Measurements from ENCODE around the gene EYA3.

EYA3 gene

DNA sequence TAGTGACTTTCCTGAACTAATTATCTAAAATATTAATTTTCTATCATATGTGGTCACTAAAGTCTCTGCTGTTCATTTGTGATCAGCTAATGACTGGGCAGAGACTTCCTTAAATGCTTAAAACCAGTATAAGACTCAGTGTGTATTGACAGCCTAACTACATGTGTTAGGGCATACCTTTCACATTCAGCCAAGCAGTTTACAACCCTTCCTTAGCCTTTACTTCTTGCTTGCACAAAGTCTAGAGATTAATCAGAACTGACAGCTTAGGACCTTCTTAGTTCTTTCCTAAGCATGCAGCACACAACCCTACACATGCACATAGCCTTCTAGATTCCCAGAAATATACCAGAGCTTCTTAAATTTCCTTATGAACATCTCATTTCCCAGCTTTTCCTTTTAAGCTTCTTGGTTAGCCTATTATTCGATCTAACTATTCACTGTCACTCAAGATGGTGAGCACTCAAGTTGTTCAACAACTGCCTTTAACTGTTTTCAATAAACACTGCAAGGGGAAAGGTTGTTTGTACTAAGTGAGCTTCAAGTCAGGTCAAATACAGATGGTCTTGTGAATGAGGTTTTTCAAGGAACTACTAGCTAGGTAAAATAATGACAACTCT lies 13.4 kb downstream of the EYA3 start:
- Histone ChIP-seq H3K18ac (ENCODE audit: low read length) (no peak overlapping the region), H3K36me3 (ENCODE audit: control insufficient read depth in 1 of 2, insufficient read depth in 2 of 2, low read length in 2 of 2) (peaks cover 0 to under 1% of the 10 kb centered on the region in 2 experiments), H2BK5ac (ENCODE audit: low read depth, low read length, poor library complexity) (no peak overlapping the region), H3K4me3 (ENCODE audit: low read depth, low read length) (no peak overlapping the region), H3K79me2 (ENCODE audit: control insufficient read depth, insufficient read depth, low read length, poor library complexity) (no peaks in the 10 kb centered on the region), H2BK120ac (ENCODE audit: insufficient read depth, low read length, poor library complexity) (no peak overlapping the region), H3K4me2 (ENCODE audit: low read length) (no peak overlapping the region), H3K23ac (ENCODE audit: low read length) (no peak overlapping the region), H3K27ac (ENCODE audit: low read depth, low read length) (no peak overlapping the region), H4K91ac (ENCODE audit: low read depth, low read length) (no peak overlapping the region), H3K79me1 (ENCODE audit: low read length) (no peaks in the 10 kb centered on the region), H3K27me3 (ENCODE audit: insufficient read depth, low read length) (no peaks in the 10 kb centered on the region), H3K14ac (ENCODE audit: low read length) (no peak overlapping the region), H2BK12ac (ENCODE audit: low read length) (no peak overlapping the region), H2AFZ (ENCODE audit: insufficient read depth, low read length, poor library complexity) (no peak overlapping the region), H2AK5ac (ENCODE audit: low read length) (no peak overlapping the region), H3K4me1 (ENCODE audit: control insufficient read depth in 1 of 2, insufficient read depth in 2 of 2, low read length in 2 of 2) (no peaks in the 10 kb centered on the region), H3K9me3 (ENCODE audit: insufficient read depth, low read depth, low read length) (no peaks in the 10 kb centered on the region), H4K12ac (ENCODE audit: low read depth, low read length) (no peak overlapping the region), H3K4ac (ENCODE audit: low read depth, low read length) (no peak overlapping the region), H3K9ac (ENCODE audit: low read length) (no peak overlapping the region), H4K8ac (ENCODE audit: low read depth, low read length) (no peak overlapping the region)
- no peak for DNase-seq
- no CpG with 5 or more reads among the region's 1 CpG for WGBS (ENCODE audit: extremely low coverage, insufficient coverage, insufficient read length)

DNA sequence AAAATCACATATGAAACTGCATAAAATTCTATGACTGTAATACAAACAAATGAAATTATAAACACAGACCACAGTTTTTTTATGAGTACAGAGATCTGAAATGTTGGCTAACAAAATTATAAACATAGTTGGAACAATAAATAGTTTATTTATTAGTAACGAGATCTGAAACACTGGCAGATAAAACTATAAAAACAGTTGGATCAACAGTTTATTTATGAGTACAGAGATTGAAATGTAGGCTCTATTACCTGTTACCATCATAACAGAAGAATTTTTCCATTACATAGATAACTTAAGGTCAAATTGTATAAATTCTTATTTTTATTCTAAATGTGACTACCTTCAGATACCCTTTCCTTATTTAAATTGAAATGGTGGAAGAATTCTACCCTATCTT lies 14.5 kb downstream of the EYA3 start:
- Histone ChIP-seq H3K9ac (ENCODE audit: low read length) (no peak overlapping the region), H3K23ac (ENCODE audit: low read length) (no peak overlapping the region), H3K27ac (ENCODE audit: low read depth, low read length) (no peak overlapping the region), H3K4me3 (ENCODE audit: low read depth, low read length) (no peak overlapping the region), H3K4me1 (ENCODE audit: control insufficient read depth in 1 of 2, insufficient read depth in 2 of 2, low read length in 2 of 2) (no peaks in the 10 kb centered on the region), H3K27me3 (ENCODE audit: insufficient read depth, low read length) (no peaks in the 10 kb centered on the region), H4K12ac (ENCODE audit: low read depth, low read length) (no peak overlapping the region), H2AFZ (ENCODE audit: insufficient read depth, low read length, poor library complexity) (no peak overlapping the region), H3K4me2 (ENCODE audit: low read length) (no peak overlapping the region), H2BK12ac (ENCODE audit: low read length) (no peak overlapping the region), H4K8ac (ENCODE audit: low read depth, low read length) (no peak overlapping the region), H3K79me1 (ENCODE audit: low read length) (no peaks in the 10 kb centered on the region), H3K14ac (ENCODE audit: low read length) (no peak overlapping the region), H3K18ac (ENCODE audit: low read length) (no peak overlapping the region), H2AK5ac (ENCODE audit: low read length) (no peak overlapping the region), H3K4ac (ENCODE audit: low read depth, low read length) (no peak overlapping the region), H3K9me3 (ENCODE audit: insufficient read depth, low read depth, low read length) (no peaks in the 10 kb centered on the region), H2BK120ac (ENCODE audit: insufficient read depth, low read length, poor library complexity) (no peak overlapping the region), H4K91ac (ENCODE audit: low read depth, low read length) (no peak overlapping the region), H3K36me3 (ENCODE audit: control insufficient read depth in 1 of 2, insufficient read depth in 2 of 2, low read length in 2 of 2) (no peaks in the 10 kb centered on the region), H2BK5ac (ENCODE audit: low read depth, low read length, poor library complexity) (no peak overlapping the region), H3K79me2 (ENCODE audit: control insufficient read depth, insufficient read depth, low read length, poor library complexity) (no peaks in the 10 kb centered on the region)
- no peak for DNase-seq
- WGBS (ENCODE audit: extremely low coverage, insufficient coverage, insufficient read length), result no CpG with 5 or more reads among the region's 1 CpG

DNA sequence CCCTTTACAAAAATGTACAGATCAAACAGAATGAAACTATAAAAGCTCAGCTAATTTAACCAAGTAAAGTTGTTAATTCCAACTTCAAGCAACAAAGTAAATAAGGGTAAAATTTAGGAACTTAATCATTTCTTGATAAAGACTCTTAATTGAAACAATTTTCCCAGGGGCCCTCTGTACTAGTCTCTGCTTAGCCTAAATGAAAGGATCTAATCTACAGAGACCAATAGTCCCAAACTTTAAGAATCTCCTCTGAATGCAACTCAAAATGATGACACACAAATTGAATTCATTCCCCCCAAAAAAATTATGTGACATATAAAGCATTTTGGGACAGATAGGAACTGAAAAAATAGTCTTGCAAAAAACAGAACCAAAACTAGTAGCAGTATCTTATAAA lies 16.6 kb downstream of the EYA3 start:
- H3K79me1 ChIP-seq (ENCODE audit: low read length), result no peaks in the 10 kb centered on the region
- H2BK120ac ChIP-seq (ENCODE audit: insufficient read depth, low read length, poor library complexity), result no peak overlapping the region
- no peak overlapping the region for H2AFZ ChIP-seq (ENCODE audit: insufficient read depth, low read length, poor library complexity)
- H4K12ac ChIP-seq (ENCODE audit: low read depth, low read length), result no peak overlapping the region
- H3K27me3 ChIP-seq (ENCODE audit: insufficient read depth, low read length), result no peaks in the 10 kb centered on the region
- no peak overlapping the region for H2AK5ac ChIP-seq (ENCODE audit: low read length)
- no peak overlapping the region for H3K27ac ChIP-seq (ENCODE audit: low read depth, low read length)
- no peak overlapping the region for H2BK12ac ChIP-seq (ENCODE audit: low read length)
- H3K4ac ChIP-seq (ENCODE audit: low read depth, low read length), result no peak overlapping the region
- no peaks in the 10 kb centered on the region for H3K36me3 ChIP-seq (ENCODE audit: control insufficient read depth in 1 of 2, insufficient read depth in 2 of 2, low read length in 2 of 2)
- H3K79me2 ChIP-seq (ENCODE audit: control insufficient read depth, insufficient read depth, low read length, poor library complexity), result no peaks in the 10 kb centered on the region
- H3K4me3 ChIP-seq (ENCODE audit: low read depth, low read length), result no peak overlapping the region
- no peak overlapping the region for H3K23ac ChIP-seq (ENCODE audit: low read length)
- DNase-seq, result no peak
- no peak overlapping the region for H3K4me2 ChIP-seq (ENCODE audit: low read length)
- no peaks in the 10 kb centered on the region for H3K4me1 ChIP-seq (ENCODE audit: control insufficient read depth in 1 of 2, insufficient read depth in 2 of 2, low read length in 2 of 2)
- no peak overlapping the region for H4K8ac ChIP-seq (ENCODE audit: low read depth, low read length)
- no peak overlapping the region for H3K9ac ChIP-seq (ENCODE audit: low read length)
- no peak overlapping the region for H2BK5ac ChIP-seq (ENCODE audit: low read depth, low read length, poor library complexity)
- H3K18ac ChIP-seq (ENCODE audit: low read length), result no peak overlapping the region
- no peak overlapping the region for H3K14ac ChIP-seq (ENCODE audit: low read length)
- H3K9me3 ChIP-seq (ENCODE audit: insufficient read depth, low read depth, low read length), result no peaks in the 10 kb centered on the region
- no peak overlapping the region for H4K91ac ChIP-seq (ENCODE audit: low read depth, low read length)

DNA sequence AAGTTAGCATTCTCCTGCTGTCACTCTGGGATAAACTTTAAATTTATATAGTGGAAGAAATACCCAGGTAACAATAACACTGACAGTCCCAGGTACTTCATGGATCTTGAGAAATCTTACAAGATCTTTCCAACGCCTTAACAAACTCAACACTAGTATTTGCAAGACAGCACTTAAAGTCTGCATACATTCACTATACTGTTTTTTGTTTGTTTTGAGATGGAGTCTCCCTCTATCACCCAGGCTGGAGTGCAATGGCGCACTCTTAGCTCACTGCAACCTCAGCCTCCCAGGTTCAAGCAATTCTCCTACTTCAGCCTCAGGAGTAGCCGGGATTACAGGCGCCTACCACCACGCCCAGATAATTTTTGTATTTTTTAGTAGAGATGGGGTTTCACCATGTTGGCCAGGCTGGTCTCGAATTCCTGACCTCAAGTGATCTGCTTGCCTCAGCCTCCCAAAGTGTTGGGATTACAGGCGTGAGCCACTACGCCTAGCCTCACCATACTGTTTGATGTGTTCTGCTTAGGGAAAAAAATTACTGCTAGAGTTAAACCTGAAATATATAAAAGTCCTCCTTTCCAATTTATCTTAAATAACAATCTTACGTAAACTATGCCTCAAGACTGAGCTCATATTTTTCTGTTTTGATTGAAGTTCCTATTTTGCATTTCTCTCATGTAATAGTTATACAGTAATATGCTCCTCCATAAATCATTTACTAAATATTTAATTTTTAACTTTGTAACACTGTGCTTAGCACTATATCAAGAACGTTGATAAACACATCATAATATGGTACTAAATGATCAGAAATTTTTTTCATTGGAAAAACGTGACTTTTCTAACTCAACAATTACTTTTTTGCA lies 17.5 kb downstream of the EYA3 start:
- Histone ChIP-seq H2AFZ (ENCODE audit: insufficient read depth, low read length, poor library complexity) (no peak overlapping the region), H4K91ac (ENCODE audit: low read depth, low read length) (no peak overlapping the region), H3K79me1 (ENCODE audit: low read length) (no peaks in the 10 kb centered on the region), H2BK12ac (ENCODE audit: low read length) (no peak overlapping the region), H3K4ac (ENCODE audit: low read depth, low read length) (no peak overlapping the region), H3K36me3 (ENCODE audit: control insufficient read depth in 1 of 2, insufficient read depth in 2 of 2, low read length in 2 of 2) (no peaks in the 10 kb centered on the region), H3K23ac (ENCODE audit: low read length) (no peak overlapping the region), H3K4me3 (ENCODE audit: low read depth, low read length) (no peak overlapping the region), H3K18ac (ENCODE audit: low read length) (no peak overlapping the region), H3K14ac (ENCODE audit: low read length) (no peak overlapping the region), H3K4me2 (ENCODE audit: low read length) (no peak overlapping the region), H2AK5ac (ENCODE audit: low read length) (no peak overlapping the region), H3K4me1 (ENCODE audit: control insufficient read depth in 1 of 2, insufficient read depth in 2 of 2, low read length in 2 of 2) (no peaks in the 10 kb centered on the region), H4K12ac (ENCODE audit: low read depth, low read length) (no peak overlapping the region), H3K9me3 (ENCODE audit: insufficient read depth, low read depth, low read length) (no peaks in the 10 kb centered on the region), H3K79me2 (ENCODE audit: control insufficient read depth, insufficient read depth, low read length, poor library complexity) (no peaks in the 10 kb centered on the region), H3K9ac (ENCODE audit: low read length) (no peak overlapping the region), H3K27me3 (ENCODE audit: insufficient read depth, low read length) (no peaks in the 10 kb centered on the region), H2BK5ac (ENCODE audit: low read depth, low read length, poor library complexity) (no peak overlapping the region), H3K27ac (ENCODE audit: low read depth, low read length) (no peak overlapping the region), H2BK120ac (ENCODE audit: insufficient read depth, low read length, poor library complexity) (no peak overlapping the region), H4K8ac (ENCODE audit: low read depth, low read length) (no peak overlapping the region)
- WGBS (ENCODE audit: extremely low coverage, insufficient coverage, insufficient read length), result 100% methylated on average over 1 of the region's 11 CpGs
- DNase-seq, result no peak

Data from trophoblast cell (in vitro differentiated cells and primary cell).